HCT116 (cell line): Measurements from ENCODE around the gene RAD50. TPM values are rescaled to one million over a fixed set of nuclear protein-coding genes. Genes with fewer than 3 reads are reported as not detected.

Experiments
- ATAC-seq: fragments of 200-7000 bp; cut with Tn5 transposase; 2 replicates; pipeline ENCODE4 v1.9.1; 2020; ENCODE audit warnings: mild to moderate bottlenecking, moderate library complexity
- BruUV-seq: library from RNA; stranded (reverse); fragments of 400-500 nt; replicated peaks from 2 replicates; lab custom pipeline; 2021; lab: Mats Ljungman, UMichigan
- CTCF ChIA-PET: fragments of 300-600 bp; sonication (Branson Sonifier 250); formaldehyde crosslinking; loops from one replicate; lab custom pipeline; 2021; ENCODE audit warnings: antibody characterized with exemption; lab: Charles Lee
- POLR2A ChIA-PET: fragments of 300-600, 350-600 bp; sonication (Branson Sonifier 250); formaldehyde crosslinking; loops from one replicate; lab custom pipeline; 2021; ENCODE audit warnings: antibody characterized with exemption; lab: Charles Lee
- RAD21 ChIA-PET, 2 experiments: fragments of 300-600 bp; sonication (Branson Sonifier 250); formaldehyde crosslinking; loops; one replicate each; lab custom pipeline; 2023; ENCODE audit warnings: low total read pairs in 2 of 2; ENCODE audit not compliant: uncharacterized antibody in 2 of 2, unreplicated experiment in 2 of 2, low non-redundant PET in 1 of 2; lab: Charles Lee
- DNase-seq: peaks from one replicate; pipeline ENCODE4 v3.0.0-alpha.2; 2010; ENCODE audit warnings: low read depth, low spot score
- H2AFZ ChIP-seq: fragments of 200-600 bp; shearing (Covaris generic), sonication (generic); 2 replicates; pipeline ENCODE4 v1.6.1; 2017; ENCODE audit warnings: low read depth, mixed run types, mixed read lengths, antibody characterized with exemption, low read length; ENCODE audit not compliant: poor library complexity, severe bottlenecking
- H3K27ac ChIP-seq: 2 replicates; pipeline ENCODE4 v1.5.1; 2012; ENCODE audit warnings: low read depth, low read length
- H3K27me3 ChIP-seq: fragments of 200-600 bp; sonication (generic); 2 replicates; pipeline ENCODE4 v1.6.1; 2016; ENCODE audit warnings: mixed run types, low read length, mixed read lengths; ENCODE audit not compliant: insufficient read depth
- H3K36me3 ChIP-seq, 2 experiments: fragments of 200-500 bp in 1 of 2; fragments of 200-600 bp in 1 of 2; sonication (Bioruptor generic) in 1 of 2; sonication (generic) in 1 of 2; 2 replicates each; pipeline versions ENCODE4 v1.5.1 to v1.6.1; 2014 to 2016; ENCODE audit warnings: low read length in 2 of 2, inconsistent platforms in 1 of 2, mixed read lengths in 1 of 2, mixed run types in 1 of 2; ENCODE audit not compliant: insufficient read depth in 2 of 2, control insufficient read depth in 1 of 2
- H3K4me1 ChIP-seq, 2 experiments: fragments of 200-600 bp in 1 of 2; sonication (generic) in 1 of 2; 2 replicates each; pipeline versions ENCODE4 v1.5.1 to v1.6.1; 2012 to 2017; ENCODE audit warnings: low read length in 2 of 2, inconsistent platforms in 1 of 2, mild to moderate bottlenecking in 1 of 2, mixed read lengths in 1 of 2, mixed run types in 1 of 2, moderate library complexity in 1 of 2; ENCODE audit not compliant: insufficient read depth in 2 of 2, control insufficient read depth in 1 of 2
- H3K4me2 ChIP-seq: fragments of 200-600 bp; sonication (generic); 2 replicates; pipeline ENCODE4 v1.6.1; 2017; ENCODE audit warnings: mixed run types, low read length, mixed read lengths
- H3K4me3 ChIP-seq, 2 experiments: fragments of 200-600 bp in 1 of 2; sonication (generic) in 1 of 2; replicated peaks in 1 of 2; 2 replicates each; pipeline ENCODE4 v1.5.1; 2011 to 2016; ENCODE audit warnings: low read length in 2 of 2, control low read depth in 1 of 2, low read depth in 1 of 2, mild to moderate bottlenecking in 1 of 2, mixed read lengths in 1 of 2, mixed run types in 1 of 2
- H3K79me2 ChIP-seq: fragments of 200-600 bp; sonication (generic); 2 replicates; pipeline ENCODE4 v1.6.1; 2017; ENCODE audit warnings: mild to moderate bottlenecking, mixed run types, low read length, moderate library complexity, mixed read lengths; ENCODE audit not compliant: insufficient read depth
- H3K9ac ChIP-seq: fragments of 200-600 bp; sonication (generic); 2 replicates; pipeline ENCODE4 v1.6.1; 2016; ENCODE audit warnings: low read length, mixed read lengths
- H3K9me2 ChIP-seq: fragments of 200-600 bp; sonication (generic), shearing (Covaris generic); 2 replicates; pipeline ENCODE4 v1.6.1; 2017; ENCODE audit warnings: mixed run types, mild to moderate bottlenecking, moderate library complexity; ENCODE audit not compliant: insufficient read depth
- H3K9me3 ChIP-seq, 2 experiments: fragments of 200-500 bp in 1 of 2; fragments of 200-600 bp in 1 of 2; sonication (Bioruptor generic) in 1 of 2; sonication (generic) in 1 of 2; 2 replicates each; pipeline ENCODE4 v1.6.1; 2014 to 2017; ENCODE audit warnings: low read length in 2 of 2, mixed read lengths in 2 of 2, inconsistent platforms in 1 of 2, low read depth in 1 of 2, mild to moderate bottlenecking in 1 of 2, mixed run types in 1 of 2, moderate library complexity in 1 of 2; ENCODE audit not compliant: control insufficient read depth in 1 of 2, insufficient read depth in 1 of 2
- H4K20me1 ChIP-seq: fragments of 200-600 bp; sonication (generic), shearing (Covaris generic); 2 replicates; pipeline ENCODE4 v1.6.1; 2017; ENCODE audit warnings: mixed run types, mild to moderate bottlenecking, moderate library complexity; ENCODE audit not compliant: insufficient read depth
- CBX3 ChIP-seq: IDR thresholded peaks from 2 replicates; pipeline ENCODE4 v1.6.1; 2012; ENCODE audit warnings: low read depth
- CEBPB ChIP-seq: IDR thresholded peaks from 2 replicates; pipeline ENCODE4 v1.6.1; 2012; ENCODE audit warnings: low read depth
- CTCF ChIP-seq, 3 experiments: fragments of 200-600 bp in 1 of 3; sonication (generic) in 1 of 3; IDR thresholded peaks in 2 of 3; conservative IDR thresholded peaks in 1 of 3; 2 replicates each; pipeline ENCODE4 v1.5.1; 2012 to 2017; ENCODE audit warnings: low read depth in 2 of 3, low read length in 2 of 3, antibody characterized with exemption in 1 of 3, borderline replicate concordance in 1 of 3, control low read depth in 1 of 3, mild to moderate bottlenecking in 1 of 3, mixed read lengths in 1 of 3, mixed run types in 1 of 3, moderate library complexity in 1 of 3; ENCODE audit not compliant: insufficient read depth in 1 of 3
- EGR1 ChIP-seq: IDR thresholded peaks from 2 replicates; pipeline ENCODE4 v1.6.1; 2012; ENCODE audit warnings: low read depth
- EZH2 ChIP-seq: fragments of 200-600 bp; sonication (generic); IDR thresholded peaks from 2 replicates; pipeline ENCODE4 v1.6.1; 2017; ENCODE audit warnings: antibody characterized with exemption, mixed run types
- MAX ChIP-seq: IDR thresholded peaks from 2 replicates; pipeline ENCODE4 v1.6.1; 2012
- POLR2AphosphoS5 ChIP-seq: IDR thresholded peaks from 2 replicates; pipeline ENCODE4 v1.6.1; 2011; ENCODE audit warnings: mild to moderate bottlenecking, low read depth, low read length, moderate library complexity
- SIN3A ChIP-seq: IDR thresholded peaks from 2 replicates; pipeline ENCODE4 v1.6.1; 2012; ENCODE audit warnings: low read depth
- ZBTB33 ChIP-seq: IDR thresholded peaks from 2 replicates; pipeline ENCODE4 v1.6.1; 2011; ENCODE audit warnings: mild to moderate bottlenecking, low read length, moderate library complexity; ENCODE audit not compliant: insufficient replicate concordance; ENCODE audit errors: extremely low read depth
- ZNF274 ChIP-seq: fragments of 200-500 bp; sonication (Bioruptor generic); IDR thresholded peaks from 2 replicates; pipeline ENCODE4 v1.6.1; 2014; ENCODE audit warnings: mild to moderate bottlenecking, low read depth, low read length, inconsistent platforms
- intact Hi-C: fragments of 100-400 bp; cut with micrococcal nuclease; formaldehyde crosslinking; loops from 2 replicates; pipeline ENCODE4 v1.10.0; 2022
- total RNA-seq: library from RNA; stranded (reverse); gene quantifications from one replicate; pipeline ENCODE4 v1.2.1, GENCODE V29; 2021; ENCODE audit not compliant: unreplicated experiment

RAD50 gene
- total RNA-seq, 1 experiment from 2014 or later = 43.6 TPM

- Histone ChIP-seq H3K27ac (no peak overlapping the region), H3K4me3 (no peak overlapping the region), H3K27me3 (no peaks in the 10 kb centered on the region), H2AFZ (no peak overlapping the region), H3K9me3 (no peaks in the 10 kb centered on the region), H3K4me1 (no peaks in the 10 kb centered on the region), H3K4me2 (no peak overlapping the region), H3K36me3 (peaks cover 36 to 47% of the 10 kb centered on the region in 2 experiments; a peak in 3 of 4 replicates), H3K9ac (no peak overlapping the region), H4K20me1 (no peaks in the 10 kb centered on the region), H3K9me2 (no peaks in the 10 kb centered on the region), H3K79me2 (no peaks in the 10 kb centered on the region; the same call in 1 of the 2 replicates)
- no peak for DNase-seq
- ATAC-seq = no peak
- ChIA-PET RAD21 (no interaction called here), POLR2A (no interaction called here), CTCF (no interaction called here)
- no TSS peak for BruUV-seq
- TF ChIP-seq EZH2 (no peak), MAX (no peak), CEBPB (no peak), ZNF274 (no peak), ZBTB33 (no peak), CBX3 (no peak), EGR1 (no peak), CTCF (IDR thresholded peaks at IDR 0.05 in 2 of 3, conservative IDR thresholded peaks at IDR 0.05 in 1 of 3; ENCODE audit: borderline replicate concordance in 1 of 3, insufficient read depth in 1 of 3, low read depth in 2 of 3, low read length in 2 of 3) (no peak), POLR2AphosphoS5 (no peak), SIN3A (no peak)
- intact Hi-C loops = no loop called here
Observed at GRCh38 chr5:132639706-132640130, 82.9 kb downstream of the RAD50 start.
